GM12878 (cell line): ENCODE measurements around the gene GAPDHS. TPM values are rescaled to one million over a fixed set of nuclear protein-coding genes. Genes with fewer than 3 reads are reported as not detected.
A peak's percentile ranks its signal among the peaks of the same experiment; 100 is the strongest.

Experiments
- ATAC-seq: fragments of 200-7000 bp; cut with Tn5 transposase; 3 replicates; pipeline ENCODE4 v1.9.1; 2020; ENCODE audit warnings: mild to moderate bottlenecking, moderate library complexity
- BruUV-seq: library from RNA; stranded (reverse); fragments of 400-500 nt; replicated peaks from 2 replicates; lab custom pipeline; 2021; lab: Mats Ljungman, UMichigan
- CTCF ChIA-PET: fragments of 300-600 bp; sonication (Branson Sonifier 250); formaldehyde crosslinking; extraction: SDS; loops from one replicate; lab custom pipeline; 2021; ENCODE audit warnings: inconsistent platforms; lab: Yijun Ruan, JAX
- POLR2A ChIA-PET: fragments of 350-600 bp; formaldehyde crosslinking; extraction: SDS; loops from one replicate; lab custom pipeline; 2021; ENCODE audit warnings: inconsistent platforms; lab: Charles Lee
- RAD21 ChIA-PET: fragments of 300-600 bp; sonication (Branson Sonifier 250); formaldehyde crosslinking; loops from one replicate; lab custom pipeline; 2023; ENCODE audit warnings: antibody characterized with exemption; ENCODE audit not compliant: unreplicated experiment; lab: Charles Lee
- SMC1A ChIA-PET: fragments of 300-600 bp; sonication (Branson Sonifier 250); formaldehyde crosslinking; loops from one replicate; lab custom pipeline; 2023; ENCODE audit not compliant: unreplicated experiment, uncharacterized antibody; lab: Charles Lee
- DNase-seq: peaks from one replicate; pipeline ENCODE4 v3.0.0-alpha.2; 2011; ENCODE audit warnings: low read depth, low spot score
- FAIRE-seq: peaks from 3 replicates; lab custom pipeline; 2011; peaks lifted over from hg19 to GRCh38; lab: Jason Lieb, UNC
- H2AFZ ChIP-seq: 2 replicates; pipeline ENCODE4 v1.6.0; 2011; ENCODE audit warnings: low read depth, low read length, control low read depth; ENCODE audit not compliant: control insufficient read depth
- H3K27ac ChIP-seq: 2 replicates; pipeline ENCODE4 v1.5.1; 2011; ENCODE audit warnings: control low read depth; ENCODE audit not compliant: control insufficient read depth, insufficient read depth
- H3K27me3 ChIP-seq, 2 experiments: replicated peaks in 1 of 2; 2 replicates each; pipeline versions ENCODE4 v1.6.0 to v1.6.1; 2011; ENCODE audit warnings: low read length in 1 of 2; ENCODE audit not compliant: control insufficient read depth in 2 of 2, insufficient read depth in 2 of 2
- H3K36me3 ChIP-seq, 2 experiments: 2 replicates each; pipeline ENCODE4 v1.5.1; 2011; ENCODE audit warnings: low read length in 1 of 2; ENCODE audit not compliant: control insufficient read depth in 2 of 2, insufficient read depth in 2 of 2
- H3K4me1 ChIP-seq: 2 replicates; pipeline ENCODE4 v1.6.1; 2011; ENCODE audit warnings: mild to moderate bottlenecking, low read length, moderate library complexity, mixed read lengths; ENCODE audit not compliant: control insufficient read depth, insufficient read depth
- H3K4me2 ChIP-seq: 2 replicates; pipeline ENCODE4 v1.6.0; 2011; ENCODE audit warnings: control low read depth; ENCODE audit not compliant: control insufficient read depth, insufficient read depth
- H3K4me3 ChIP-seq: fragments of 200-600 bp; sonication (generic); 2 replicates; pipeline ENCODE4 v1.5.1; 2016
- H3K79me2 ChIP-seq: 2 replicates; pipeline ENCODE4 v1.6.0; 2011; ENCODE audit warnings: low read length; ENCODE audit not compliant: control insufficient read depth, insufficient read depth
- H3K9ac ChIP-seq: 2 replicates; pipeline ENCODE4 v1.8.0; 2011; ENCODE audit warnings: low read length, control low read depth, mixed read lengths; ENCODE audit not compliant: control insufficient read depth, insufficient read depth
- H3K9me3 ChIP-seq: replicated peaks from 3 replicates; pipeline ENCODE4 v1.5.1; 2011; ENCODE audit warnings: mild to moderate bottlenecking, low read length; ENCODE audit not compliant: control insufficient read depth, insufficient read depth
- H4K20me1 ChIP-seq: 2 replicates; pipeline ENCODE4 v1.6.0; 2011; ENCODE audit not compliant: control insufficient read depth, insufficient read depth
- BHLHE40 ChIP-seq, 2 experiments: fragments of 450-650 bp in 1 of 2; IDR thresholded peaks; 2 replicates each; pipeline ENCODE4 v1.6.1; 2011 to 2017; ENCODE audit warnings: low read depth in 2 of 2, borderline replicate concordance in 1 of 2, improper control_type of control experiment in 1 of 2, low read length in 1 of 2, mild to moderate bottlenecking in 1 of 2
- HDAC6 ChIP-seq: fragments of 200-600 bp; sonication (generic); IDR thresholded peaks from one replicate; pipeline ENCODE4 v1.8.0; 2017; ENCODE audit warnings: antibody characterized with exemption; ENCODE audit not compliant: unreplicated experiment
- IRF4 ChIP-seq: IDR thresholded peaks from 2 replicates; pipeline ENCODE4 v1.6.1; 2011; ENCODE audit warnings: low read depth, low read length
- JUND ChIP-seq: IDR thresholded peaks from 2 replicates; pipeline ENCODE4 v1.6.1; 2012; ENCODE audit warnings: low read depth, mild to moderate bottlenecking, low read length, improper control_type of control experiment, moderate library complexity
- MEF2B ChIP-seq: fragments of 450-650 bp; IDR thresholded peaks from 2 replicates; pipeline ENCODE4 v1.6.1; 2018; ENCODE audit warnings: mild to moderate bottlenecking, moderate library complexity; ENCODE audit not compliant: partially characterized antibody, poor library complexity, severe bottlenecking
- MTA2 ChIP-seq: fragments of 450-650 bp; IDR thresholded peaks from 2 replicates; pipeline ENCODE4 v1.6.1; 2016; ENCODE audit warnings: low read depth, mild to moderate bottlenecking, moderate library complexity
- MXI1 ChIP-seq: fragments of 150-350 bp; IDR thresholded peaks from 2 replicates; pipeline ENCODE4 v1.6.1; 2011; ENCODE audit warnings: low read depth, mild to moderate bottlenecking, inconsistent platforms, low read length, improper control_type of control experiment
- NFYA ChIP-seq: IDR thresholded peaks from 2 replicates; pipeline ENCODE4 v1.6.1; 2011; ENCODE audit warnings: low read depth, mild to moderate bottlenecking, low read length, improper control_type of control experiment, borderline replicate concordance
- PAX5 ChIP-seq: IDR thresholded peaks from 2 replicates; pipeline ENCODE4 v1.6.1; 2011; ENCODE audit warnings: low read depth, low read length, borderline replicate concordance
- POU2F2 ChIP-seq: IDR thresholded peaks from 3 replicates; pipeline ENCODE4 v1.6.1; 2011; ENCODE audit warnings: low read depth, mild to moderate bottlenecking, low read length, borderline replicate concordance
- ZBED1 ChIP-seq: IDR thresholded peaks from 2 replicates; pipeline ENCODE4 v1.6.1; 2016; ENCODE audit warnings: borderline replicate concordance
- ZBTB11 ChIP-seq: fragments of 450-650 bp; formaldehyde crosslinking; IDR thresholded peaks from 2 replicates; pipeline ENCODE4 v1.5.0; 2022; ENCODE audit warnings: mild to moderate bottlenecking, missing genetic modification characterization
- ZNF24 ChIP-seq: fragments of 450-650 bp; IDR thresholded peaks from 2 replicates; pipeline ENCODE4 v1.6.1; 2017; ENCODE audit warnings: antibody characterized with exemption, mild to moderate bottlenecking
- ZNF592 ChIP-seq: fragments of 450-650 bp; IDR thresholded peaks from 2 replicates; pipeline ENCODE4 v1.6.1; 2017; ENCODE audit warnings: mild to moderate bottlenecking, moderate library complexity
- WGBS: methylation state at CpG from one replicate; pipeline ENCODE4 v1.1.6; 2016; ENCODE audit warnings: low lambda C conversion rate; ENCODE audit not compliant: insufficient replicate concordance, insufficient coverage; ENCODE audit errors: missing lambda C conversion rate; 5-methylcytosine and 5-hydroxymethylcytosine counted together
- in situ Hi-C: fragments of 300-500 bp; cut with MboI; formaldehyde crosslinking; loops from 9 replicates; pipeline ENCODE4 v1.14.3; 2018; ENCODE audit warnings: mixed read lengths
- intact Hi-C: fragments of 100-400 bp; cut with micrococcal nuclease; formaldehyde crosslinking; loops from one replicate; pipeline ENCODE4 v1.14.2; 2022; ENCODE audit not compliant: unreplicated experiment
- polyA plus RNA-seq, 11 experiments: library from polyadenylated mRNA; depleted of rRNA in 4 of 11; unstranded in 6 of 11; stranded (reverse) in 5 of 11; fragments of >200 nt; fragmentation: Nextera tagmentation in 4 of 11; fragmentation: Illumina TruSeq in 1 of 11; extraction: Ambion mirVana in 4 of 11; extraction: Trizol in 1 of 11; gene quantifications; 1 replicate in 1 of 11; 2 replicates in 10 of 11; pipeline versions ENCODE4 v1.2.1 to v1.2.3, GENCODE V29; 2011 to 2016; ENCODE audit warnings: inconsistent platforms in 2 of 11, missing spikeins in 2 of 11, low read depth in 1 of 11
- total RNA-seq, 4 experiments: library from RNA; depleted of rRNA in 3 of 4; stranded (reverse); fragments of >200 nt in 3 of 4; fragmentation: Illumina TruSeq in 1 of 4; extraction: Trizol in 1 of 4; gene quantifications; 2 replicates each; pipeline versions ENCODE4 v1.2.1 to v1.2.3, GENCODE V29; 2013 to 2021

Gene GAPDHS
- total and polyA plus RNA-seq, 10 of the 15 experiments (the other 5 are each of a cell fraction or from before 2014, with no cell fraction given) = 0.08 TPM; not detected in 9

GRCh38 chr19:35539314-35539713 lies 6.1 kb downstream of the GAPDHS start (continued):
- TF ChIP-seq PAX5 = no peak
- TF ChIP-seq MTA2 = peak; percentile 41; the same call in 1 of the 2 replicates
- no peak for TF ChIP-seq ZNF24
- 0 out of 2 replicates have a peak, but pooled peaks have one; percentile 23 for TF ChIP-seq MXI1
- no peak for TF ChIP-seq ZBED1
- peak; percentile 24; the same call in 1 of the 3 replicates for TF ChIP-seq POU2F2
- TF ChIP-seq HDAC6 = no peak
- TF ChIP-seq MEF2B = peak; percentile 50
- peak in 1 of 2 experiments; percentile 12; a peak in 1 of 4 replicates for TF ChIP-seq BHLHE40 (IDR thresholded peaks at IDR 0.05; ENCODE audit: borderline replicate concordance in 1 of 2, low read depth in 2 of 2, low read length in 1 of 2)
- no peak for TF ChIP-seq NFYA
- TF ChIP-seq, all 136 proteins: peak for 11

- POLR2A ChIA-PET = interaction anchor here (1.7 kb wide), 1 partner anchor 29 kb away, joined by 6 read pairs; no protein-coding TSS in a partner anchor
- in situ Hi-C loops (no loop called here), intact Hi-C loops (no loop called here)
- RAD21 ChIA-PET = no interaction called here
- no peaks in the 10 kb centered on the region for H4K20me1 ChIP-seq
- H2AFZ ChIP-seq = no peak overlapping the region
- DNase-seq = no peak
- SMC1A ChIA-PET = interaction anchor here (1.4 kb wide), 1 partner anchor 30 kb away, joined by 9 read pairs; no protein-coding TSS in a partner anchor
- H3K27ac ChIP-seq = no peak overlapping the region
- peaks cover 7% of the 10 kb centered on the region for H3K79me2 ChIP-seq
- no peak overlapping the region for H3K4me3 ChIP-seq
- FAIRE-seq = no peak
- no peak overlapping the region for H3K9ac ChIP-seq
- peaks cover 0 to 2% of the 10 kb centered on the region in 2 experiments; a peak in 2 of 4 replicates for H3K36me3 ChIP-seq
- WGBS = 99% methylated on average over 9 of the region's 12 CpGs
- no peak overlapping the region for H3K4me2 ChIP-seq
- TF ChIP-seq IRF4 (no peak), ZBTB11 (no peak), ZNF592 (no peak), JUND (no peak)
- no peak for ATAC-seq
- H3K9me3 ChIP-seq = no peaks in the 10 kb centered on the region
- no TSS peak for BruUV-seq
- CTCF ChIA-PET = interaction anchor here (1.0 to 1.2 kb wide), 4 partner anchors 9 to 187 kb away, joined by 3 to 4 read pairs (median 3); no protein-coding TSS in a partner anchor
- H3K27me3 ChIP-seq = no peaks in the 10 kb centered on the region
- H3K4me1 ChIP-seq = peaks cover 21% of the 10 kb centered on the region
Observed at GRCh38 chr19:35539850-35540249, 6.6 kb downstream of the GAPDHS start.
